Vagina (tissue), 2 donors: ENCODE results near the gene RARS1. TPM values are rescaled to one million over a fixed set of nuclear protein-coding genes. Genes with fewer than 3 reads are reported as not detected.

Experiments used
- DNase-seq, 2 donors: peaks; one replicate each; pipeline ENCODE4 v3.0.0-alpha.2; 2017; ENCODE audit errors: extremely low spot score in 2 of 2
- H3K27ac ChIP-seq: fragments of 200-600 bp; sonication (generic); one replicate; pipeline ENCODE4 v1.5.1; 2019
- H3K27me3 ChIP-seq: fragments of 200-600 bp; sonication (generic); one replicate; pipeline ENCODE4 v1.5.1; 2019
- H3K36me3 ChIP-seq, 2 donors: fragments of 200-600 bp; sonication (generic); one replicate each; pipeline ENCODE4 v1.5.1; 2017 to 2019
- H3K4me1 ChIP-seq: fragments of 200-600 bp; sonication (generic); one replicate; pipeline ENCODE4 v1.5.1; 2019
- H3K4me3 ChIP-seq, 2 donors: fragments of 200-600 bp; sonication (generic); 1 replicate in 1 of 2; 2 replicates in 1 of 2; pipeline ENCODE4 v1.5.1; 2016 to 2019
- H3K9me3 ChIP-seq: fragments of 200-600 bp; sonication (generic); one replicate; pipeline ENCODE4 v1.5.1; 2019
- POLR2A ChIP-seq, 2 donors: fragments of 450-650 bp; IDR thresholded peaks; one replicate each; pipeline ENCODE4 v1.6.1; 2017; ENCODE audit warnings: antibody characterized with exemption in 2 of 2, mild to moderate bottlenecking in 2 of 2, moderate library complexity in 2 of 2
- POLR2AphosphoS5 ChIP-seq, 2 donors: sonication (generic); formaldehyde crosslinking; IDR thresholded peaks; one replicate each; pipeline ENCODE4 v1.9.0; 2017; ENCODE audit warnings: antibody characterized with exemption in 2 of 2, mild to moderate bottlenecking in 2 of 2, low read depth in 1 of 2; ENCODE audit not compliant: insufficient read depth in 1 of 2
- intact Hi-C: fragments of 100-400 bp; cut with DNase I; formaldehyde crosslinking; loops from one replicate; pipeline ENCODE4 v1.15.1; 2023
- total RNA-seq: library from RNA; depleted of rRNA; stranded (reverse); fragments of >200 nt; gene quantifications from one replicate; pipeline ENCODE4 v1.2.3, GENCODE V29; 2016
- TF ChIP-seq, protein P1 (sequence below), 3 experiments: fragments of 450-650 bp in 2 of 3; fragments of 200-600 bp in 1 of 3; sonication (generic) in 1 of 3; IDR thresholded peaks; one replicate each; pipeline ENCODE4 v1.5.1; 2017 to 2019; ENCODE audit warnings: antibody characterized with exemption in 3 of 3, mild to moderate bottlenecking in 2 of 3, moderate library complexity in 2 of 3

Gene RARS1
- total RNA-seq = 62.9 TPM

DNA sequence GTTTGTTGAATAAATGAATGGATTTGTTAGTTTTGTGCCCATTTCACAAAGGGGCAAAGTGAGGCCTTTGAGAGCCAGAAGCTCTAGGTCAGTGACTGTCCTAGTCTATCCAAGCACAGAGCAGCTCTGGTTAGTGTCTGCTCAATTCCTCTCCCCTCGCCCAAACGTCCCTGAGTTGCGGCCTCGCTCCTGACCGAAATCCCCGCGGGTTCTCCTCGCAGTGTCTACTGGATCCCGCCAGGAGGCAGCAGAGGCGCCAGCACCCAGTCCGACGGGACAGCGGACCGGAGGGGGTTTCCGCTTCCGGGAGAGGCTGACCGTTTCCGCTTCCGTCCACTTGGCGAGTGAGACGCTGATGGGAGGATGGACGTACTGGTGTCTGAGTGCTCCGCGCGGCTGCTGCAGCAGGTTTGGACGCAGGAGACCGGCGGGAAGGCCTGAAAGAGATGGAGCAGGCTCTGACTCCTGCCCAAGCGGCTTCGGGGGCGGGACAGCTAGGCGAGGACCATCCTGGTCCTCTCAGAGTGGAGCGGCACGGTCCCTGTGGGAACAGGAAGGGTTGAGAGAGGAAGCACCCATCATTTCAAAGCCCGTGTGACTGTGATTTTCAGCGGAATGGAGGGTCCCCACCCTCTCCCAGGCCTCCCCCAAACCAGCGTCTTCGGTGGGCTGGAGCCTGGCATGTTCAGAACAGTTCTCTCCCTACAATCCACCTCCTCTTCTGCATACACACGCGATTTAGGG, at the start of gene RARS1:
RARS1 (plus strand) TSS at position 336 of the 744 bp plus-strand sequence; CDS start at position 364, 28 bp downstream.
- H3K36me3 ChIP-seq = peaks cover 0 to 32% of the 10 kb centered on the region in 2 donors
- H3K27me3 ChIP-seq = no peaks in the 10 kb centered on the region
- intact Hi-C loops = no loop called here
- H3K9me3 ChIP-seq = no peaks in the 10 kb centered on the region
- TF ChIP-seq POLR2A (IDR thresholded peaks at IDR 0.05) (peak in 1 of 2 donors; percentile 55), POLR2AphosphoS5 (IDR thresholded peaks at IDR 0.05; ENCODE audit: insufficient read depth in 1 of 2, low read depth in 1 of 2) (peak; percentile 86 to 96)
- TF ChIP-seq, protein P1, sequence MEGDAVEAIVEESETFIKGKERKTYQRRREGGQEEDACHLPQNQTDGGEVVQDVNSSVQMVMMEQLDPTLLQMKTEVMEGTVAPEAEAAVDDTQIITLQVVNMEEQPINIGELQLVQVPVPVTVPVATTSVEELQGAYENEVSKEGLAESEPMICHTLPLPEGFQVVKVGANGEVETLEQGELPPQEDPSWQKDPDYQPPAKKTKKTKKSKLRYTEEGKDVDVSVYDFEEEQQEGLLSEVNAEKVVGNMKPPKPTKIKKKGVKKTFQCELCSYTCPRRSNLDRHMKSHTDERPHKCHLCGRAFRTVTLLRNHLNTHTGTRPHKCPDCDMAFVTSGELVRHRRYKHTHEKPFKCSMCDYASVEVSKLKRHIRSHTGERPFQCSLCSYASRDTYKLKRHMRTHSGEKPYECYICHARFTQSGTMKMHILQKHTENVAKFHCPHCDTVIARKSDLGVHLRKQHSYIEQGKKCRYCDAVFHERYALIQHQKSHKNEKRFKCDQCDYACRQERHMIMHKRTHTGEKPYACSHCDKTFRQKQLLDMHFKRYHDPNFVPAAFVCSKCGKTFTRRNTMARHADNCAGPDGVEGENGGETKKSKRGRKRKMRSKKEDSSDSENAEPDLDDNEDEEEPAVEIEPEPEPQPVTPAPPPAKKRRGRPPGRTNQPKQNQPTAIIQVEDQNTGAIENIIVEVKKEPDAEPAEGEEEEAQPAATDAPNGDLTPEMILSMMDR (IDR thresholded peaks at IDR 0.05) = peak; percentile 85 to 91 (median 89)
- H3K4me1 ChIP-seq = peaks cover 10% of the 10 kb centered on the region
- H3K27ac ChIP-seq = peak within 1 kb of the TSS; percentile 53
- H3K4me3 ChIP-seq = peak within 1 kb of the TSS; percentile 87 to 88
- no peak for DNase-seq

DNA sequence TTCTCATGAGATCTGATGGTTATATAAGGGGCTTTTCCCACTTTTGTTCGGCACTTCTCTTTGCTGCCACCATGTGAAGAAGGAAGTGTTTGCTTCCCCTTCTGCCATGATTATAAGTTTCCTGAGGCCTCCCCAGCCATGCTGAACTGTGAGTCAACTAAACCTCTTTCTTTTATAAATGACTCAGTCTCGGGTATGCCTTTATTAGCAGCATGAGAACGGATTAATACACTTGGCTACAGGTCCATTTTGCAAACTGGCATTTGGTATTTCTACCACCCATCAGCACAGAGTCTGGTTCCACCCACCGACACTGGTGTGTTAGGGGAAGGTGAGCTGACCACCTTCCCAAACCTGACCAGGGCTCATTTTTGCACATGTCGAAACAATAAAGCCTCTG, 47.9 kb upstream of the RARS1 start:
- Histone ChIP-seq H3K9me3 (no peaks in the 10 kb centered on the region), H3K4me1 (no peaks in the 10 kb centered on the region), H3K27ac (no peak overlapping the region), H3K4me3 (no peak overlapping the region), H3K36me3 (no peaks in the 10 kb centered on the region), H3K27me3 (no peaks in the 10 kb centered on the region)
- no peak for DNase-seq
- intact Hi-C loops = no loop called here
- TF ChIP-seq POLR2AphosphoS5 (IDR thresholded peaks at IDR 0.05; ENCODE audit: insufficient read depth in 1 of 2, low read depth in 1 of 2) (no peak), POLR2A (IDR thresholded peaks at IDR 0.05) (no peak)
- TF ChIP-seq, protein P1 (IDR thresholded peaks at IDR 0.05) = no peak

DNA sequence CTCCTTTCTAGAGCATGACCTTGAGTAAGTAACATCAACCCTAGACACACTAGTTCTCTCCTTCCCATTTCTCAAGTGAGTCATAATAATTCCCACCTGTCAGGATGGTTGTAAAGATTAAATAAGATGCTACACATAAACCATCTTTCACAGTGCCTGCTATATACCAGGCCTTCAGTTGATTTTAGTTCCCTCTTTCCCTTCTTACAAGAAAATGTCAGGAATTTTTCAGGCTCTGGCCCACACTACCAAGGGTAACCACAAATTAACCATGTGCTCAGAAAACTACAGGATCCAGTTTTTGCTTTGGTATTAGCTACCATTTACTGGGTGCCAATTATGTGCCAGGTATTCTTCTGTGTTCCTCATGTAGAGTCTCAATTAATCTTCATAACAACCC, 42.7 kb upstream of the RARS1 start:
- Histone ChIP-seq H3K36me3 (no peaks in the 10 kb centered on the region), H3K4me3 (no peak overlapping the region), H3K9me3 (no peaks in the 10 kb centered on the region), H3K4me1 (no peaks in the 10 kb centered on the region), H3K27me3 (no peaks in the 10 kb centered on the region), H3K27ac (no peak overlapping the region)
- intact Hi-C loops = no loop called here
- DNase-seq = no peak
- no peak for TF ChIP-seq POLR2A (IDR thresholded peaks at IDR 0.05)

DNA sequence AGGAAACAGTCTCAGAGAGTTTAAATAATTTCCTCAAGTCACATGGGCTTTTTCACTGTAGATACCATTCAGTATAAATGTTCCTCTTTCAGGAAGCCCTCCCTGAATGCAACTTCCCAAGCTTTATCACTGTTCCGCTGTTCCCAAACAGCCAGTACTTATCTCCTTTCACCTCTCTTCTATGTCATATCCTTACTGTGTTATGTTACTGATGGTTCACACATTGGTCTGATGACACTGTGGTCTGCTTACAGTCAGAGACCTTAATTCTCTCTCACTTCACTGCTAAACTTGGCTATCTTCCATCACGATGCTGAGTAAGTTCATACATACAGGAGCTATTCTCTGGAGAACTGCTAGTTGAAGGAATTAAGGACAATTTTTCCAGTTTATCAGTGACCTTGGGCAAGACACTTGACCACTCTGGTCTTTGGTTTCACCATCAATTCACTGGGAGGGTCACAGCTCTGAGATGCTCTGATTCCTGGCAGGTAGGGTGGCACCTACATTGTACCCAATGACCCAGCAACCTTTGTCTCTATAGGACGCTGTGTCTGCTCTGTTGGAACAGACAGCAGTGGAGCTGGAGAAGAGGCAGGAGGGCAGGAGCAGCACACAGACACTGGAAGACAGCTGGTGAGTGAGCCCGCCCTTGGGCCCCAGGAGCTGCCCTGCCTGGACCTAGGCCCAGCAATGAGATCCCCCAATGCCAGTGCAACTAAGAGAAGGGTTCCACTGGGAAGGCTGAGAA, 42.1 kb upstream of the RARS1 start:
- no peaks in the 10 kb centered on the region for H3K36me3 ChIP-seq
- no peaks in the 10 kb centered on the region for H3K4me1 ChIP-seq
- TF ChIP-seq, protein P1 (IDR thresholded peaks at IDR 0.05) = no peak
- TF ChIP-seq POLR2AphosphoS5 (IDR thresholded peaks at IDR 0.05; ENCODE audit: insufficient read depth in 1 of 2, low read depth in 1 of 2) (no peak), POLR2A (IDR thresholded peaks at IDR 0.05) (no peak)
- no peak overlapping the region for H3K4me3 ChIP-seq
- no peaks in the 10 kb centered on the region for H3K9me3 ChIP-seq
- intact Hi-C loops = no loop called here
- no peak overlapping the region for H3K27ac ChIP-seq
- DNase-seq = no peak
- H3K27me3 ChIP-seq = no peaks in the 10 kb centered on the region

DNA sequence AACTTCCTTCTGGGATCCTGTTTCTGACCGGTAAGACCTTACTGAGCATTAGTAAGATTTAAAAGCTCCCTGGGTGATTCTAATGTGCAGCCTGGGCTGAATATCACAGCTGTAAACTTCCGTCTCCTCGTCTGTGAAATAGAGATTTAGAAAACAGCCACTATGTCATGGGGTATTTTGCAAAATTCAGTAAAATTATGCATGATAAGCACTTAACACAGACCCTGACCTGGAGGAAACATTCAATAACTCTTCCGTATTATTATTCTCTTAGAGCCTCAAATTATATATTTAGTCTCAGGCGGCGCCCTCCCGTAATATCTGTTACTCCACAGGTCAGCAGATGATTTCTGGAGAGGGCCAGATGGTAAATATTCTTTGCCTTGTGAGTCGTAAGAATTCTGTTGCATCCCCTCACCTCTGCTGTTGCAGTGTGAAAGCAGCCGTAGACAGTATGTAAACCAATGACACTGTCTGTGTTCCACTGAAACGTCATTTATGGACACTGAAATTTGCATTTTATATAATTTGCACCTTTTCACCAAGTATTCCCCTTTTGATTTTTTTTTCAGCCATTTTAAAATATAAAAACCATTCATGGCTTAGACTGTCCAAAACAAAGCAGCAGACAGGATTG, 39.2 kb upstream of the RARS1 start:
- no peaks in the 10 kb centered on the region for H3K4me1 ChIP-seq
- H3K27ac ChIP-seq = no peak overlapping the region
- TF ChIP-seq, protein P1 (IDR thresholded peaks at IDR 0.05) = no peak
- no peaks in the 10 kb centered on the region for H3K36me3 ChIP-seq
- no peak for DNase-seq
- no peak overlapping the region for H3K4me3 ChIP-seq
- no peaks in the 10 kb centered on the region for H3K27me3 ChIP-seq
- no peaks in the 10 kb centered on the region for H3K9me3 ChIP-seq
- intact Hi-C loops = no loop called here
